ENCODE results near the gene ADAM8.

GRCh38 chr10:133298466-133298865 is 21.8 kb upstream of the ADAM8 start:
- no peak for TF ChIP-seq CTCF (IDR thresholded peaks at IDR 0.05)
- TF ChIP-seq REST (IDR thresholded peaks at IDR 0.05; ENCODE audit: insufficient read depth in 1 of 2, low read depth in 2 of 2, low read length in 1 of 2) = no peak
- no peak for TF ChIP-seq TCF7L2 (IDR thresholded peaks at IDR 0.05; ENCODE audit: low read depth, low read length)
